Measurements from ENCODE around the gene CEND1. TPM values are rescaled to one million over a fixed set of nuclear protein-coding genes. Genes with fewer than 3 reads are reported as not detected.

The CEND1 gene
- total RNA-seq, 1 experiment from 2014 or later: 2.7 TPM

GRCh38 chr11:829847-830294 lies 40.0 kb upstream of the CEND1 start (continued):
- no peak for TF ChIP-seq HMGXB4 (CRISPR knock-in tag; IDR thresholded peaks at IDR 0.05)
- no peak for TF ChIP-seq ZMAT4 (CRISPR knock-in tag; IDR thresholded peaks at IDR 0.05)
- no peak for TF ChIP-seq NR3C1 (CRISPR knock-in tag; conservative IDR thresholded peaks at IDR 0.05; ENCODE audit: low read depth)
- peak; percentile 70 for TF ChIP-seq FOXP4 (CRISPR knock-in tag; IDR thresholded peaks at IDR 0.05)
- no peak for TF ChIP-seq PREB (CRISPR knock-in tag; IDR thresholded peaks at IDR 0.05; ENCODE audit: borderline replicate concordance)
- peak; percentile 7; the same call in 1 of the 2 replicates for TF ChIP-seq SMAD3 (CRISPR knock-in tag; IDR thresholded peaks at IDR 0.05; ENCODE audit: borderline replicate concordance)
- TF ChIP-seq TEAD4 (CRISPR knock-in tag; IDR thresholded peaks at IDR 0.05): no peak
- 0 out of 2 replicates have a peak, but pooled peaks have one; percentile 18 for TF ChIP-seq FOXP1 (CRISPR knock-in tag; IDR thresholded peaks at IDR 0.05; ENCODE audit: borderline replicate concordance)
- TF ChIP-seq KAT7 (CRISPR knock-in tag; IDR thresholded peaks at IDR 0.05; ENCODE audit: borderline replicate concordance): 0 out of 2 replicates have a peak, but pooled peaks have one; percentile 22
- TF ChIP-seq ARID4B (CRISPR knock-in tag; IDR thresholded peaks at IDR 0.05; ENCODE audit: borderline replicate concordance): peak; percentile 56; the same call in 1 of the 2 replicates
- TF ChIP-seq CREB1 (CRISPR knock-in tag; IDR thresholded peaks at IDR 0.05): no peak; the same call in 1 of the 2 replicates
- TF ChIP-seq ZNF532 (CRISPR knock-in tag; IDR thresholded peaks at IDR 0.05; ENCODE audit: borderline replicate concordance): no peak
- no peak for TF ChIP-seq ERG (CRISPR knock-in tag; IDR thresholded peaks at IDR 0.05)
- TF ChIP-seq HMGA2 (CRISPR knock-in tag; IDR thresholded peaks at IDR 0.05): no peak
- TF ChIP-seq STAT6 (CRISPR knock-in tag; conservative IDR thresholded peaks at IDR 0.05; ENCODE audit: low read depth): no peak; the same call in 1 of the 2 replicates
- TF ChIP-seq GABPB1 (CRISPR knock-in tag; IDR thresholded peaks at IDR 0.05): no peak
- no peak for TF ChIP-seq ELF4 (CRISPR knock-in tag; IDR thresholded peaks at IDR 0.05; ENCODE audit: low read depth)
- no peak for TF ChIP-seq USF1 (CRISPR knock-in tag; IDR thresholded peaks at IDR 0.05)
- TF ChIP-seq NR2C2 (CRISPR knock-in tag; IDR thresholded peaks at IDR 0.05): no peak

Data from WTC11 (cell line).